ENCODE results near the gene JAK1.

The JAK1 gene

DNA sequence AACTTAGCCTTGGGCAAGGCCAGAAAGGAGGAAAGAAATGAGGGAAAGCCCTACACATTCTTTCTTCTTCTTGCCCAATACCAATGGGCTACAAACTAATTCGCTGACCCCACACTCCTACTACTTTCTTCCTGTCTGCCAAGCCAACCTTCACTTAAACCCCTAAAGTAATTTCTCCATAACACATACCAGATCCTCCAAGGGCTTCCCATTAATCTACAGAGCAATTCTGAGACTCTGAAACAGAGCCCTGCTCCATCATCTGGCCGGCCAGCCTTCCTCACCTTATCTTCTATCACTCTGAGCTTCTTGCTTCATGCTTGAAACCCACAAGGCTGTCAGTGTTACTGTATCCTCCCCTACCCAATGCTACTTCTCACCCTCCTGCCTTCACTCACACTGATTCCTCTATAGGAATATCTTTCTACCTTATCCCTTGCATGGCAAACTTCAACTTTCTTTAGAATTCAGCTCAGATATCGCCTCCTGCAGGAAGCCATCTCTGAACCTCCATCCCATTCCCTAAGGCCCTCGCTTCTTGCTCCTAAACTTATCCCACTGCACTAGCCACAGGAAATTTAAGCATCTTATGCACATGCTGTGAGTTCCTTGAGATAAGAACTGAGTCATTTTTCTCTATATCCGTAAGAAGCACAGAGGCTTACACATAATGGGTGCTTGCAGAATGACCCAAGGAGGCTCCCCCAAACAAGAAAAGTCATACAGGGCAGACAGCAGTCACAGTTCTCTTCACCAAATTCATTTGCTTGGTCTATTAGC is 81.9 kb downstream of the JAK1 start:
- no CpG with 5 or more reads among the region's 5 CpGs for WGBS (ENCODE audit: extremely low coverage, insufficient coverage, insufficient read length)
- no peak for DNase-seq
- H4K91ac ChIP-seq (ENCODE audit: low read depth, low read length) = no peak overlapping the region

DNA sequence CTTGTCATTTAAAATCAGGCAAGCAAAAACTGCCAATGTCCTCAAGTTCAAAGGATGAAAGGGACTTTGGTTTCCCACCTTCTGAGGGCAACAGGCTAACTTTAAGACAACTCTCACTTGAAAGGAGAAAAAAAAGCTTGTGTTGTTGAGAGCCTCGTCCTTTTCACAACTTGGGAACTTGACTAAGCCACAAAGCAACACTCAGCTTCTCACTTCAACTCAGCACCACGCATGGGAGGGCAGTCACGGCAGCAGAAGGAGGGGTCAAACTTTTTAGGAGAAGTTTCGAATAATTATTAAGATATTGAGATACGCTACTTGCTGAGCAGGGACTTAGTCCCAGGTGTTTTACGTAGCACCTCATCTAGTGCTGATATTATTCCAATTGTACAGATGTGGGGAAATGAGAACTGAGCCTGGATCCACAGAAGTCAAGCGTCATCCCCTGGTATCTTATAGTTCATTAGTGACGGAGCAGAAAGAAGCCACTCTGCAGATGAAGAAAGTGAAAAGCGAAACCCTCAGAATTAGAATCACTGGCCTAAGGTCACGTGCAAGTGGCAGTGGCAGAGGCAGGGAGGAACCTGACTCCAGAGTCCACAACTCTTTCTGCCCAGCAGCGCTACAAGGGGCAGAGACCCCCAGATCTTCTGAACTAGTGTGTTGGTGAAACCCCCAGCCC is 83.6 kb downstream of the JAK1 start:
- no peaks in the 10 kb centered on the region for H3K27me3 ChIP-seq (ENCODE audit: insufficient read depth, low read length)
- no peaks in the 10 kb centered on the region for H3K79me2 ChIP-seq (ENCODE audit: control insufficient read depth, insufficient read depth, low read length, poor library complexity)
- H2AK5ac ChIP-seq (ENCODE audit: low read length) = no peak overlapping the region
- no CpG with 5 or more reads among the region's 11 CpGs for whole genome bisulfite sequencing (ENCODE audit: extremely low coverage, insufficient coverage, insufficient read length)
- no peak overlapping the region for H4K91ac ChIP-seq (ENCODE audit: low read depth, low read length)
- no peak overlapping the region for H3K23ac ChIP-seq (ENCODE audit: low read length)
- no peak overlapping the region for H2BK5ac ChIP-seq (ENCODE audit: low read depth, low read length, poor library complexity)
- no peak overlapping the region for H3K18ac ChIP-seq (ENCODE audit: low read length)
- no peak overlapping the region for H4K8ac ChIP-seq (ENCODE audit: low read depth, low read length)
- H2BK120ac ChIP-seq (ENCODE audit: insufficient read depth, low read length, poor library complexity) = no peak overlapping the region
- no peak overlapping the region for H2AFZ ChIP-seq (ENCODE audit: insufficient read depth, low read length, poor library complexity)
- peaks cover 0 to 2% of the 10 kb centered on the region in 2 experiments for H3K4me1 ChIP-seq (ENCODE audit: control insufficient read depth in 1 of 2, insufficient read depth in 2 of 2, low read length in 2 of 2)
- H3K9me3 ChIP-seq (ENCODE audit: insufficient read depth, low read depth, low read length) = no peaks in the 10 kb centered on the region
- no peak overlapping the region for H3K4me3 ChIP-seq (ENCODE audit: low read depth, low read length)
- no peak overlapping the region for H3K14ac ChIP-seq (ENCODE audit: low read length)
- no peak overlapping the region for H4K12ac ChIP-seq (ENCODE audit: low read depth, low read length)
- H3K4ac ChIP-seq (ENCODE audit: low read depth, low read length) = no peak overlapping the region
- H3K9ac ChIP-seq (ENCODE audit: low read length) = no peak overlapping the region
- H3K4me2 ChIP-seq (ENCODE audit: low read length) = no peak overlapping the region
- peaks cover 4 to 6% of the 10 kb centered on the region in 2 experiments for H3K36me3 ChIP-seq (ENCODE audit: control insufficient read depth in 1 of 2, insufficient read depth in 2 of 2, low read length in 2 of 2)
- H3K79me1 ChIP-seq (ENCODE audit: low read length) = no peaks in the 10 kb centered on the region
- no peak overlapping the region for H2BK12ac ChIP-seq (ENCODE audit: low read length)
- DNase-seq = no peak
- H3K27ac ChIP-seq (ENCODE audit: low read depth, low read length) = no peak overlapping the region

More for the DNA sequence above, 81.9 kb downstream of the JAK1 start:
- Histone ChIP-seq H3K4me2 (ENCODE audit: low read length) (no peak overlapping the region), H2BK120ac (ENCODE audit: insufficient read depth, low read length, poor library complexity) (no peak overlapping the region), H3K4me3 (ENCODE audit: low read depth, low read length) (no peak overlapping the region), H3K18ac (ENCODE audit: low read length) (no peak overlapping the region), H3K9me3 (ENCODE audit: insufficient read depth, low read depth, low read length) (no peaks in the 10 kb centered on the region), H3K4me1 (ENCODE audit: control insufficient read depth in 1 of 2, insufficient read depth in 2 of 2, low read length in 2 of 2) (peaks cover 0 to 4% of the 10 kb centered on the region in 2 experiments), H3K79me2 (ENCODE audit: control insufficient read depth, insufficient read depth, low read length, poor library complexity) (no peaks in the 10 kb centered on the region), H3K9ac (ENCODE audit: low read length) (no peak overlapping the region), H2BK12ac (ENCODE audit: low read length) (no peak overlapping the region), H4K12ac (ENCODE audit: low read depth, low read length) (no peak overlapping the region), H4K8ac (ENCODE audit: low read depth, low read length) (no peak overlapping the region), H2AFZ (ENCODE audit: insufficient read depth, low read length, poor library complexity) (no peak overlapping the region), H3K23ac (ENCODE audit: low read length) (no peak overlapping the region), H3K27me3 (ENCODE audit: insufficient read depth, low read length) (no peaks in the 10 kb centered on the region), H3K4ac (ENCODE audit: low read depth, low read length) (no peak overlapping the region), H2BK5ac (ENCODE audit: low read depth, low read length, poor library complexity) (no peak overlapping the region), H2AK5ac (ENCODE audit: low read length) (no peak overlapping the region), H3K27ac (ENCODE audit: low read depth, low read length) (no peak overlapping the region), H3K36me3 (ENCODE audit: control insufficient read depth in 1 of 2, insufficient read depth in 2 of 2, low read length in 2 of 2) (peaks cover 4% of the 10 kb centered on the region in 2 experiments), H3K14ac (ENCODE audit: low read length) (no peak overlapping the region), H3K79me1 (ENCODE audit: low read length) (no peaks in the 10 kb centered on the region)

DNA sequence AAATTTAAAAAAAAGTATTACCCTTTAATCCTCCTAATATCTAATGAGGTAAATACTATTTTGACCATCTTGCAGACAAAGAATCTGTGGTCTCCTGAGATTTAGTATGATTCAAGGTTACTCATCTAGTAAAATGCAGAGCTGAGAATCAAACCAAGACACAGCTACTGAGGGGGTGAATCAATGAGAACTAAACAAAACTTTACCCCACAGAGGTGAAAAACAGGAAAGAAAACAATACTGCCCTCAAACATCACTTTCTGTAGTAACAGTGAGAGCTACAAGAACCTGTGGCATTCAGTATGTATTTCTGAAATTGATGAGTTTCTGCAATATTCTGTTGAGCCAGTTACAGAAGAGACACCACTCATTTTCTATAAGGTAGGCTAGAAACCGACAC is 85.1 kb downstream of the JAK1 start:
- Histone ChIP-seq H4K91ac (ENCODE audit: low read depth, low read length) (no peak overlapping the region), H3K79me2 (ENCODE audit: control insufficient read depth, insufficient read depth, low read length, poor library complexity) (no peaks in the 10 kb centered on the region), H3K27me3 (ENCODE audit: insufficient read depth, low read length) (no peaks in the 10 kb centered on the region), H3K27ac (ENCODE audit: low read depth, low read length) (no peak overlapping the region), H3K4me3 (ENCODE audit: low read depth, low read length) (no peak overlapping the region), H3K14ac (ENCODE audit: low read length) (no peak overlapping the region), H2BK12ac (ENCODE audit: low read length) (no peak overlapping the region), H3K4ac (ENCODE audit: low read depth, low read length) (no peak overlapping the region), H2AFZ (ENCODE audit: insufficient read depth, low read length, poor library complexity) (no peak overlapping the region), H3K23ac (ENCODE audit: low read length) (no peak overlapping the region), H2BK120ac (ENCODE audit: insufficient read depth, low read length, poor library complexity) (no peak overlapping the region), H4K8ac (ENCODE audit: low read depth, low read length) (no peak overlapping the region), H2AK5ac (ENCODE audit: low read length) (no peak overlapping the region), H3K36me3 (ENCODE audit: control insufficient read depth in 1 of 2, insufficient read depth in 2 of 2, low read length in 2 of 2) (peaks cover 4 to 6% of the 10 kb centered on the region in 2 experiments), H2BK5ac (ENCODE audit: low read depth, low read length, poor library complexity) (no peak overlapping the region), H3K4me2 (ENCODE audit: low read length) (no peak overlapping the region), H3K18ac (ENCODE audit: low read length) (no peak overlapping the region), H3K4me1 (ENCODE audit: control insufficient read depth in 1 of 2, insufficient read depth in 2 of 2, low read length in 2 of 2) (no peaks in the 10 kb centered on the region), H3K9me3 (ENCODE audit: insufficient read depth, low read depth, low read length) (no peaks in the 10 kb centered on the region), H4K12ac (ENCODE audit: low read depth, low read length) (no peak overlapping the region), H3K79me1 (ENCODE audit: low read length) (no peaks in the 10 kb centered on the region), H3K9ac (ENCODE audit: low read length) (no peak overlapping the region)
- WGBS (ENCODE audit: extremely low coverage, insufficient coverage, insufficient read length) = no CpG with 5 or more reads among the region's 1 CpG
- no peak for DNase-seq

GRCh38 chr1:64880449-64880848 is 85.9 kb downstream of the JAK1 start:
- H2BK12ac ChIP-seq (ENCODE audit: low read length) = no peak overlapping the region
- H3K4ac ChIP-seq (ENCODE audit: low read depth, low read length) = no peak overlapping the region
- H3K9me3 ChIP-seq (ENCODE audit: insufficient read depth, low read depth, low read length) = no peaks in the 10 kb centered on the region
- no peak overlapping the region for H3K4me2 ChIP-seq (ENCODE audit: low read length)
- no peak overlapping the region for H2AFZ ChIP-seq (ENCODE audit: insufficient read depth, low read length, poor library complexity)
- H3K79me2 ChIP-seq (ENCODE audit: control insufficient read depth, insufficient read depth, low read length, poor library complexity) = no peaks in the 10 kb centered on the region
- H3K4me3 ChIP-seq (ENCODE audit: low read depth, low read length) = no peak overlapping the region
- WGBS (ENCODE audit: extremely low coverage, insufficient coverage, insufficient read length) = no CpG with 5 or more reads among the region's 4 CpGs
- H3K18ac ChIP-seq (ENCODE audit: low read length) = no peak overlapping the region
- no peak for DNase-seq
- no peak overlapping the region for H3K9ac ChIP-seq (ENCODE audit: low read length)
- H3K14ac ChIP-seq (ENCODE audit: low read length) = no peak overlapping the region
- no peak overlapping the region for H4K91ac ChIP-seq (ENCODE audit: low read depth, low read length)
- H2BK120ac ChIP-seq (ENCODE audit: insufficient read depth, low read length, poor library complexity) = no peak overlapping the region
- H4K12ac ChIP-seq (ENCODE audit: low read depth, low read length) = no peak overlapping the region
- no peak overlapping the region for H2AK5ac ChIP-seq (ENCODE audit: low read length)
- no peak overlapping the region for H4K8ac ChIP-seq (ENCODE audit: low read depth, low read length)
- no peak overlapping the region for H3K27ac ChIP-seq (ENCODE audit: low read depth, low read length)
- H3K27me3 ChIP-seq (ENCODE audit: insufficient read depth, low read length) = no peaks in the 10 kb centered on the region
- H3K23ac ChIP-seq (ENCODE audit: low read length) = no peak overlapping the region
- no peaks in the 10 kb centered on the region for H3K4me1 ChIP-seq (ENCODE audit: control insufficient read depth in 1 of 2, insufficient read depth in 2 of 2, low read length in 2 of 2)
- no peaks in the 10 kb centered on the region for H3K79me1 ChIP-seq (ENCODE audit: low read length)
- no peak overlapping the region for H2BK5ac ChIP-seq (ENCODE audit: low read depth, low read length, poor library complexity)
- H3K36me3 ChIP-seq (ENCODE audit: control insufficient read depth in 1 of 2, insufficient read depth in 2 of 2, low read length in 2 of 2) = peaks cover 8 to 11% of the 10 kb centered on the region in 2 experiments

Measured in trophoblast cell (in vitro differentiated cells and primary cell).